Erythroblast (primary cell): ENCODE measurements around the gene FNDC3B.

Experiments
- GATA1 ChIP-seq: IDR thresholded peaks from 2 replicates; pipeline ENCODE4 v1.6.1; 2011; ENCODE audit warnings: low read depth, mild to moderate bottlenecking, control low read depth, low read length, moderate library complexity
- POLR2A ChIP-seq: IDR thresholded peaks from 2 replicates; pipeline ENCODE4 v1.6.1; 2011; ENCODE audit warnings: mild to moderate bottlenecking, low read length

DNA sequence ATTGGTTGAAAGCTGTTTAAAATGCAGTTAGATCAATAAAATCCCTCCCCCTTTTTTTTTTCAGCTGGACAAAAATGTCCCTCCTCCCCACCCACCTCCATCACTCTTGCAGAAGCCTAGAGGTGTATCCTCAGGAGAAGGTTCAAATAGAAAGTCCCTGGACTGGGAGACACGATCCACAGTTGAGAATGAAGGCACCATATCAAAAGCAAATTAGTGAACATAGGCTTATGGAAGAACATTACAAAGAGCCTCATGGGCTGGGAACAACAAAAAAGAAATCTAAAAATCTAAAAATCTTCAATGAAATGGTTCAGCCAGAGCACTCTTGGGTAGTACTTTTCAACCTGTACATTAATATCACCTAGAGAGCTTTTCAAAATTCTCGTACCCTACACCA is 362.7 kb downstream of the FNDC3B start:
- TF ChIP-seq POLR2A (no peak), GATA1 (no peak)
